Heart left ventricle (tissue), 16 donors: ENCODE data around the gene AHCYL2. TPM values are rescaled to one million over a fixed set of nuclear protein-coding genes. Genes with fewer than 3 reads are reported as not detected.

ENCODE experiments used
- ATAC-seq, 4 donors: fragments of 200-7000 bp; cut with Tn5 transposase; one replicate each; pipeline ENCODE4 v1.9.1; 2020 to 2022; ENCODE audit warnings: moderate library complexity in 4 of 4, mild to moderate bottlenecking in 3 of 4, moderate number of reproducible peaks in 1 of 4
- DNase-seq, 5 donors: peaks; one replicate each; pipeline ENCODE4 v3.0.0-alpha.2; 2020
- H3K27ac ChIP-seq, 12 donors: fragments of 200-600 bp; sonication (generic) in 4 of 12; one replicate each; pipeline versions ENCODE4 v1.5.0 to v1.8.0; 2016 to 2022; ENCODE audit warnings: mild to moderate bottlenecking in 2 of 12
- H3K27me3 ChIP-seq, 9 donors: fragments of 200-600 bp; sonication (generic) in 2 of 9; one replicate each; pipeline versions ENCODE4 v1.5.1 to v1.8.0; 2016 to 2022; ENCODE audit warnings: mild to moderate bottlenecking in 3 of 9
- H3K36me3 ChIP-seq, 9 donors: fragments of 200-600 bp; sonication (generic) in 2 of 9; one replicate each; pipeline versions ENCODE4 v1.5.0 to v1.8.0; 2018 to 2022; ENCODE audit warnings: mild to moderate bottlenecking in 2 of 9
- H3K4me1 ChIP-seq, 12 donors: fragments of 200-600 bp; sonication (generic) in 4 of 12; one replicate each; pipeline versions ENCODE4 v1.5.0 to v1.8.0; 2016 to 2022; ENCODE audit warnings: mild to moderate bottlenecking in 3 of 12
- H3K4me3 ChIP-seq, 12 donors: fragments of 200-600 bp; sonication (generic) in 4 of 12; one replicate each; pipeline versions ENCODE4 v1.5.0 to v1.8.0; 2017 to 2022; ENCODE audit warnings: mild to moderate bottlenecking in 9 of 12, moderate library complexity in 4 of 12
- H3K9me3 ChIP-seq, 12 donors: fragments of 200-600 bp; sonication (generic) in 4 of 12; one replicate each; pipeline versions ENCODE4 v1.5.0 to v1.8.0; 2016 to 2022; ENCODE audit warnings: mild to moderate bottlenecking in 1 of 12
- POLR2A ChIP-seq, 2 donors: fragments of 450-650 bp; IDR thresholded peaks; one replicate each; pipeline ENCODE4 v1.6.1; 2017; ENCODE audit warnings: antibody characterized with exemption in 2 of 2, mild to moderate bottlenecking in 2 of 2, moderate library complexity in 2 of 2
- WGBS, 4 donors: extraction: QIAGEN DNeasy Blood & Tissue Kit in 2 of 4; methylation state at CpG; one replicate each; pipeline versions ENCODE4 v1.1.5 to v1.1.7; 2013 to 2018; 5-methylcytosine and 5-hydroxymethylcytosine counted together
- intact Hi-C, 10 donors: fragments of 100-400 bp; cut with DNase I; formaldehyde crosslinking; loops; one replicate each; pipeline versions ENCODE4 v1.11.1 to v1.14.2; 2022
- polyA plus RNA-seq, 2 donors: library from polyadenylated mRNA; stranded (reverse); fragments of 200-250 nt; gene quantifications; one replicate each; pipeline ENCODE4 v1.2.3, GENCODE V29; 2013
- total RNA-seq, 9 donors: library from RNA; depleted of rRNA in 2 of 9; stranded (reverse); fragments of >200 nt in 2 of 9; fragmentation: NEBNext Ultra II Directional in 3 of 9; extraction: Animal tissue kit (Norgen Biotek cat#: 25700) in 3 of 9; gene quantifications; one replicate each; pipeline versions ENCODE4 v1.1.0 to v1.2.4, GENCODE V29; 2016 to 2023
- TF ChIP-seq, protein P1 (sequence below), 12 donors: fragments of 200-600 bp; sonication (generic) in 4 of 12; IDR thresholded peaks; one replicate each; pipeline versions ENCODE4 v1.5.0 to v1.8.0; 2018 to 2022; ENCODE audit warnings: antibody characterized with exemption in 12 of 12, mild to moderate bottlenecking in 5 of 12
- donor health status: ischemic (EF 13 %, LVEDD 7.1; RV severe dilation, severe dysfunction).
- donor health status: healthy with polysubstance abuse.
- donor health status: DM: no; HTN: yes; CAD: no.
- donor health status: DM: no; HTN: no; CAD: no.
- donor health status: ischemic (EF 25% LVEDD 6.9; RV normal size, moderate dysfunction).
- donor health status: ischemic (EF 25% LVEDD 5.7; RV mildly dilated, moderate dysfunction).
- donor health status: healthy.
- donor health status: DM: yes; HTN: yes; CAD: no.
- donor health status: ischemic (EF 35%, LVEDD 5.7; RV mildly dilated, moderate dysfunction).
- donor health status: nonischemic (EF 11% LVEDD 7.7; RV severe dilation, severe dysfunction).
- donor health status: DM: yes; HTN: yes; CAD: no.
- donor health status: PGD.
- donor health status: ischemic (EF 29% LVEDD 5.4; RV normal size, mild dysfunction).
- donor health status: nonischemic (EF 23%, LVEDD 6.1; RV moderate dilation, normal function).

The AHCYL2 gene
- total and polyA plus RNA-seq, 11 donors, result 1.3 to 7.6 (median 6.2) TPM

DNA sequence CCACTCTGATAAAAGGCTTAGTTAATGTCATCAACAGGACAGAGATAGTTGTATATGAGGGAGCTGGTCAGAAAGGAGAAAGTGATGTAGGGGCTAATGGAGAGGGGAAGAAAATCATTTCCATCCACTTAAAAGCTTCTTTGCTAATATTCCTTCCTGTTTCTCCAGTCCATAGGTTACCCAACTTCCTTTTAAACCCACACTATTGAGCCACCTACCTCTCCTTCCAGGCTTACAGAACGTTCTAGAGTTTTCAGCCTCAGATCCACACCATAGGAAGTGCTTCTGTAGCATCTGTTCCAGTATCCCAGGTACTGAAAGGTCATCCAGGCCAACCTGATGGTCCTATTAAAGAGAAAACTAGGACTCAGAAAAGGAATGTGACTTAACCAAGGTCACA is 237.6 kb downstream of the AHCYL2 start:
- WGBS, 4 donors, result 79 to 87% (median 83%) methylated on average over 1 of the region's 1 CpG
- TF ChIP-seq, protein P1, sequence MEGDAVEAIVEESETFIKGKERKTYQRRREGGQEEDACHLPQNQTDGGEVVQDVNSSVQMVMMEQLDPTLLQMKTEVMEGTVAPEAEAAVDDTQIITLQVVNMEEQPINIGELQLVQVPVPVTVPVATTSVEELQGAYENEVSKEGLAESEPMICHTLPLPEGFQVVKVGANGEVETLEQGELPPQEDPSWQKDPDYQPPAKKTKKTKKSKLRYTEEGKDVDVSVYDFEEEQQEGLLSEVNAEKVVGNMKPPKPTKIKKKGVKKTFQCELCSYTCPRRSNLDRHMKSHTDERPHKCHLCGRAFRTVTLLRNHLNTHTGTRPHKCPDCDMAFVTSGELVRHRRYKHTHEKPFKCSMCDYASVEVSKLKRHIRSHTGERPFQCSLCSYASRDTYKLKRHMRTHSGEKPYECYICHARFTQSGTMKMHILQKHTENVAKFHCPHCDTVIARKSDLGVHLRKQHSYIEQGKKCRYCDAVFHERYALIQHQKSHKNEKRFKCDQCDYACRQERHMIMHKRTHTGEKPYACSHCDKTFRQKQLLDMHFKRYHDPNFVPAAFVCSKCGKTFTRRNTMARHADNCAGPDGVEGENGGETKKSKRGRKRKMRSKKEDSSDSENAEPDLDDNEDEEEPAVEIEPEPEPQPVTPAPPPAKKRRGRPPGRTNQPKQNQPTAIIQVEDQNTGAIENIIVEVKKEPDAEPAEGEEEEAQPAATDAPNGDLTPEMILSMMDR (IDR thresholded peaks at IDR 0.05), result no peak
- TF ChIP-seq POLR2A (IDR thresholded peaks at IDR 0.05), result no peak
- Histone ChIP-seq H3K36me3 (peaks cover 0 to 49% (median 17%) of the 10 kb centered on the region in 9 donors), H3K9me3 (no peaks in the 10 kb centered on the region), H3K27me3 (no peaks in the 10 kb centered on the region), H3K4me3 (no peak overlapping the region), H3K27ac (no peak overlapping the region), H3K4me1 (peaks cover 0 to 3% (median 0%) of the 10 kb centered on the region in 12 donors)
- DNase-seq (no peak), ATAC-seq (no peak)
- intact Hi-C loops, result loop anchor here in 2 of 10 donors (10.0 kb wide), 2 partner anchors 182 to 248 kb away; no protein-coding TSS in a partner anchor

DNA sequence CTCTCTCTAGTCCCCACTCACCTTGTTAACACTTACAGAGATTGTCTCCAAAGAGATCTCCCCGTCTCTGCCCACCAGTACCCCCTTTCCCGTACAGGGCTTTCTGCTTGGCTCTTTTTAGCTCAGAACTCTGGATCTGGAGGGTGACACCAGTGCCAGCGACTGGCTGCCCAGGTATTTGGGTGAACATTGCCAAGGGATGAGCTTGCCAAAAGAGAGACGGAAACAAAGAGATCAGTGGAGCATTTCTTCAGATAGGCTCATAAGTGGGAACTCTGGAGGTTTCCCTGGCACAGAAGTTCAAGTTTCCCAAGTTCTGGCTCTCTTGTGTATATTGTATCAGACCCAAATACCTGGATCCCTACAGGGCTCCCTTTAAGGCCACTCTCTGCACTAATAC is 239.4 kb downstream of the AHCYL2 start:
- Histone ChIP-seq H3K4me1 (peaks cover 0 to 4% (median 0%) of the 10 kb centered on the region in 12 donors), H3K27ac (no peak overlapping the region), H3K36me3 (peaks cover 0 to 34% (median 15%) of the 10 kb centered on the region in 9 donors), H3K4me3 (no peak overlapping the region), H3K27me3 (no peaks in the 10 kb centered on the region), H3K9me3 (no peaks in the 10 kb centered on the region)
- WGBS, 4 donors, result 55 to 69% (median 63%) methylated on average over 4 of the region's 4 CpGs
- ATAC-seq (no peak), DNase-seq (no peak)
- intact Hi-C loops, result loop anchor here in 2 of 10 donors (10.0 kb wide), 2 partner anchors 181 to 249 kb away; no protein-coding TSS in a partner anchor
- TF ChIP-seq, protein P1 (IDR thresholded peaks at IDR 0.05), result no peak
- TF ChIP-seq POLR2A (IDR thresholded peaks at IDR 0.05), result no peak

DNA sequence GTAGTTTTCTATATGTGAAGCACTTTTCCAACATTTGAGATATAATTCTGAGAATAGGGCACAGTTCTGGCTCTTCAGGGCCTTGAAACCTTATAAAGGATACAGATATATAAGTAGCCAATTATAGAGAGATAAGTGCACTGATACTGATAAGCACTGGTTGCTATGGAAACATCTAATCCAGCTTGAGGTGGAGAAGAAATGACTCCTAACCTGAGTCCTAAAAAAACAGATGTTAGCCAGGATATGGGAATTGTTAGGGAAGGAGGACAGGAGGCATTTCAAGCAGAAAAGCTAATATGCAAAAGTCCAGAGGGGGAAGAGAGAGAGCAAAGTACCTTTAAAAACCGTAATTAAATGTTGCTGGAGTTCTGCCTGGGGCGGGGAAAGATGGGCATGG is 240.2 kb downstream of the AHCYL2 start:
- Histone ChIP-seq H3K4me1 (peaks cover 0 to 4% (median 0%) of the 10 kb centered on the region in 12 donors), H3K27me3 (no peaks in the 10 kb centered on the region), H3K27ac (no peak overlapping the region), H3K4me3 (no peak overlapping the region), H3K9me3 (no peaks in the 10 kb centered on the region), H3K36me3 (peaks cover 0 to 28% (median 10%) of the 10 kb centered on the region in 9 donors)
- TF ChIP-seq, protein P1 (IDR thresholded peaks at IDR 0.05), result no peak
- no peak for TF ChIP-seq POLR2A (IDR thresholded peaks at IDR 0.05)
- DNase-seq (no peak), ATAC-seq (no peak)
- intact Hi-C loops, result loop anchor here in 2 of 10 donors (10.0 kb wide), 2 partner anchors 180 to 250 kb away; no protein-coding TSS in a partner anchor
- 76 to 82% (median 78%) methylated on average over 2 of the region's 2 CpGs for WGBS, 4 donors

DNA sequence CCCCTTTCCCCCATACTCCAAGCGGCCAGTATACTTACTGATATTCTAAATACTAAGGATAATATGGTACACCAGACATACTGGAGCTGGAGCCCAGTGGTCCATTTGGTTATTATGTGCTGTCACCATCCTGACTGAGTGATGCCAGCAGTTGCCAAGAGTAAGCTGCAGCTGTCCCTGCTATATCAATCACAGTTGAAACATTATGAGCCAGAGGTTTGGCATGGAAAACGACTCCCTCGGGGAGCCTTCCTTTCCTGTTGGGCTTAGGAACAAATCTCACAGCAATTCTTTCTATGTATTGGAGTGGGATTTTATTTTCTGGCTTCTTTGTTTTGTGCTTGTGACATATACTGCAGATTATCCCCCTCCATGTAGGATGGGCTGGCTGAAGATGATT is 242.0 kb downstream of the AHCYL2 start:
- H3K27me3 ChIP-seq, result no peaks in the 10 kb centered on the region
- intact Hi-C loops, result loop anchor here in 3 of 10 donors (2.0 to 10.0 kb wide), 4 partner anchors 92 to 252 kb away; no protein-coding TSS in a partner anchor
- no peak overlapping the region for H3K27ac ChIP-seq
- H3K4me1 ChIP-seq, result peaks cover 0 to 4% (median 0%) of the 10 kb centered on the region in 12 donors
- TF ChIP-seq, protein P1 (IDR thresholded peaks at IDR 0.05), result no peak
- no peak for TF ChIP-seq POLR2A (IDR thresholded peaks at IDR 0.05)
- H3K9me3 ChIP-seq, result no peaks in the 10 kb centered on the region
- no peak for DNase-seq
- no peak for ATAC-seq
- 34 to 48% (median 38%) methylated on average over 3 of the region's 3 CpGs for WGBS, 4 donors
- no peak overlapping the region for H3K4me3 ChIP-seq
- peaks cover 0 to 12% (median 3%) of the 10 kb centered on the region in 9 donors for H3K36me3 ChIP-seq
